Fibroblast of lung (primary cell): ENCODE measurements around the gene HMCN2.

ENCODE experiments used
- EZH2 ChIP-seq: IDR thresholded peaks from 2 replicates; pipeline ENCODE4 v1.5.1; 2012; ENCODE audit warnings: low read length, control low read depth, mild to moderate bottlenecking; ENCODE audit errors: missing control alignments
- TF ChIP-seq, protein P1 (sequence below), 2 donors: IDR thresholded peaks in 1 of 2; conservative IDR thresholded peaks in 1 of 2; 1 replicate in 1 of 2; 2 replicates in 1 of 2; pipeline ENCODE4 v1.5.1; 2011 to 2012; ENCODE audit warnings: low read length in 2 of 2, control low read depth in 1 of 2, inconsistent platforms in 1 of 2, low read depth in 1 of 2, mild to moderate bottlenecking in 1 of 2

DNA sequence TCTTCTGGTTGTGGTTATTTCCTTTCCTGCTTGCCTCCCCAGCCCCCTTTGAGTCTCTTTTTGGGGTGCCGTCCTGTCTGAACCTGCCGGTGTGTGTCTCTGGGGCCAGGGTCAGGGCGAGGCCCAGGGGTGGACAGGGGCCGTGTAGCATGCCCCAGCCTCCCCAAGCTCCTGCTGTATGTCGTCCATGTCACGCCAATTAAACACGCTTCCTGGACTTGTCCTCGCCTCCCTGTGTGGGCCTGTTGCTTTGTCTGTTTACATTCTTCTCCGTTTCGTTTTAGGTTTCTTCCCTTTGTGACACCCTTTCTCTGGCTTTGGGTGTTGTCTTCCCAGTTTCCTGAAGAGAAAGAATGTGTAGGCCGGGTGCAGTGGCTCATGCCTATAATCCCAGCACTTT is 28.5 kb upstream of the HMCN2 start:
- TF ChIP-seq, protein P1, sequence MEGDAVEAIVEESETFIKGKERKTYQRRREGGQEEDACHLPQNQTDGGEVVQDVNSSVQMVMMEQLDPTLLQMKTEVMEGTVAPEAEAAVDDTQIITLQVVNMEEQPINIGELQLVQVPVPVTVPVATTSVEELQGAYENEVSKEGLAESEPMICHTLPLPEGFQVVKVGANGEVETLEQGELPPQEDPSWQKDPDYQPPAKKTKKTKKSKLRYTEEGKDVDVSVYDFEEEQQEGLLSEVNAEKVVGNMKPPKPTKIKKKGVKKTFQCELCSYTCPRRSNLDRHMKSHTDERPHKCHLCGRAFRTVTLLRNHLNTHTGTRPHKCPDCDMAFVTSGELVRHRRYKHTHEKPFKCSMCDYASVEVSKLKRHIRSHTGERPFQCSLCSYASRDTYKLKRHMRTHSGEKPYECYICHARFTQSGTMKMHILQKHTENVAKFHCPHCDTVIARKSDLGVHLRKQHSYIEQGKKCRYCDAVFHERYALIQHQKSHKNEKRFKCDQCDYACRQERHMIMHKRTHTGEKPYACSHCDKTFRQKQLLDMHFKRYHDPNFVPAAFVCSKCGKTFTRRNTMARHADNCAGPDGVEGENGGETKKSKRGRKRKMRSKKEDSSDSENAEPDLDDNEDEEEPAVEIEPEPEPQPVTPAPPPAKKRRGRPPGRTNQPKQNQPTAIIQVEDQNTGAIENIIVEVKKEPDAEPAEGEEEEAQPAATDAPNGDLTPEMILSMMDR (conservative IDR thresholded peaks at IDR 0.05 in 1 of 2, IDR thresholded peaks at IDR 0.05 in 1 of 2; ENCODE audit: low read depth in 1 of 2, low read length in 2 of 2): no peak
- no peak for TF ChIP-seq EZH2
